Measurements from ENCODE around the gene CPEB4. TPM values are rescaled to one million over a fixed set of nuclear protein-coding genes. Genes with fewer than 3 reads are reported as not detected.
A peak's percentile ranks its signal among the peaks of the same experiment; 100 is the strongest.

CPEB4 gene
- polyA plus RNA-seq, 12 donors: 13.5 to 61.8 (median 31.7) TPM

DNA sequence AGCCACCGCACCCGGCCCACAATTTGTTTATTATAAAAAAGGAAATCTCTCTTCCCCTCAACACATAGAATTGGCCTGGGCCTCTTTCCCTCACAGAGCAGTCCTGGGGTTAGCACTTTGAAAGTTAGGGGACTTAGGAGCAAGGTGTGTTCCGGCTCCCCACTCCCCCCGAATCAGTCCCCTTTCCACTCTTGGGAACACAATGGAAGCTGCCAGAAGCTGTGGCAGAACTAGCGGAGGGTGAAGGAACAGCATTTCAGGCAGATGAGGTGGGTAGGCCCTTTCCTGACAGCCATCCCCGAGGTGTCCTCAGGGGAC, 84.4 kb downstream of the CPEB4 start:
- no peak for DNase-seq

DNA sequence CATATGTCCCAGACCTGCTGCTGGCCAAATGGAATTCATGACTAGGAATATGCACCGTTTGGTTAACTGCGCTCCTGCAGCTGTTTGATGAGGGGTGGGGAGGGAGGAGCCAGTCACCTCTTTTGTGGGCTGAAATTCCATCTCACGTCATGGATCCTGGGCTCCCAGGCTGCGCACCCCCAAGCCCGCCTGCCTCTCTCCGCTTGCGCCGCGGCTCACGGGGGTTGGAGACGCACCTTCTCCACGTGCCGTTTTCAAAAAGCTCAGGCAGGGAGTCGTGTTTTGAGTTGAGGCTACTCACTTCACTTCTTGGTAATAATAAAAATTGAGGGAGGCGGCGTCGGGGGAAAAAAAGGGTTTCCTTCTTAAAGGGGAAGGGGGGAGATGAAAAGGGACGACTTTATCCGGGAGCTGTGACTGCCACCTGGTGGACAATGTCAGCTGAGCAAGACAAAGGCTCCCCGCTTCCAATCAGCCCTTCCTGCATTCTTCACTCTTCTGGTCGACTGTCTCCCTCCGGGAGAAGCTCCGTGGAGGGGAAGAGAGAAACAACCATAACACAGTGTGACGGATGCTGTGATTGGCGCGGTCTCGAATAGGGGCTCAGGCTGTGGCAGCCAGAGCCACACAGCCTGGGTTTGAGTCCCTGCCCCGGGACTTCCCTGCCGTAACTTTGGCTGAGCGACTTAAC, 84.9 kb downstream of the CPEB4 start:
- peak; percentile 87 for DNase-seq

GRCh38 chr5:173973616-173973969, 85.4 kb downstream of the CPEB4 start:
- DNase-seq: no peak

GRCh38 chr5:173974688-173975239, 86.6 kb downstream of the CPEB4 start:
- no peak for DNase-seq

DNA sequence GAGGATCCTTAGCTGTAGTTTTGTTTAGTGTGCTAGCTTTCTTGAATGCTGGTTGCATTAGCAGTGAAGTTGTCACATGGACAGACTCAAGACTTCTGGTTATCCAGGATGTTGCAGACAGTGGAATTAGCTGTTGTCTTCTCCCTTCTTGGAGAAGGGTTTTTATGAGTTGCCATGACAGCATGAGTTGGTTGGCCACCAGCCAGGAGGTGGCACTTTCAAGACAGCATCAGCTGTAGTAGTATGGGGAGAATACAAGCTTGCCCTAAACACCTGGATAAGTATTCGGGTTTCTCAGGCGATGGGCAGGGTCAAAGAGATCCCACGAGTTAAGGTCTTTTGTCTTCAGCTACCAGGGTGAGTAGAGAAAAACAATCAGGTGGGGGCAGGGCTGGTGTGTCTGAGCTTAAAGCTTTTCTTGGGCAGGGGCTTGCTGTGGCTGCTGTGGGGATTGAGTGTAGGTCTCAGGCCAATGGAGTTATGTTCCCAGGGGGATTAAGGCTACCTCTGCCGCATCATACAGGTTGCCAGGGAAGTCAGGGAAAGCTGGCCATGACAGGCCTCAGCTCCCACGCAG, 93.1 kb downstream of the CPEB4 start:
- no peak for DNase-seq

GRCh38 chr5:173984218-173984617, 96.1 kb downstream of the CPEB4 start:
- DNase-seq: no peak

DNA sequence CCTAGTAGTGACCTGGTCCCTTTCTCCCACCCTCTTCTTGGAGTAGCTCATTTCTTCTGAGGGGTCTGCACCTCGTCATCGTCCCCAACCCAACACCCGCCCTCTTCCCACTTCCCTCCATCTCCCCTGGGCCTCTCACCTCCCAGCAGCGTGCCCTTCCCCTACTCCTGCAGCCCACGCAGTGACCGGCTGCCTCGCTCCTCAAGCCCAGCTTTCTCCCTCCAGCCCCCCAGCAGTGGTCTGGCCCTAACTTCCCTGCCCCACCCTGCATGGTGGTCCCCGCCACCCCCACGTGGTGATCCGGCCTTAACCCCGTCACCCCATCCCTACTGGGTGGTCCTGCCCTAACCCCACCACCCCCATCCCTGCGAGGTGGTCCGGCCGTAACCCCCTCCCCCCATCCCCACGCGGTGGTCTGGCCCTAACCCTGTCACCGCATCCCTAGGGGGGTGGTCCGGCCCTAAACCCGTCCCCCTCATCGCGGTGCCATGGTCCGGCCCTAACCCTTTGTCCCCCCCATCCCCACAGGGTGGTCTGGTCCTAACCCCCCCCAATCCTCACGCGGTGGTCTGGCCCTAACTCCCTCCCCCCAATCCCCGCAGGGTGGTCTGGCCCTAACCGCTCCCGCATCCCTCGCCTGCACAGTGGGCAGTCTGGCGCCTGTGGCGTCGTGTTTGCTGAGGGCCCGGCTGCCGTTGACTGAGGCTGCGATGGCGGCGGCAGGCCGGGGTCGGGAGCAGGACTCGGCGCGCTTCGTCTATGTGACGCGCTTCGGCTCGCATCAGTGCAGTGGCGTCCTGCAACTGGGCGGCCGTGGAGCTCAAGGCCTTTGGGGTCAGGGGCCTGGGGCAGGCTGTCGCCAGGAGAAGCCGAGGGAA, 100.6 kb downstream of the CPEB4 start, which contains the start of gene C5orf47:
C5orf47 (plus strand) TSS at position 617 of the 878 bp plus-strand sequence; CDS start at position 711, 94 bp downstream.
- no peak for DNase-seq

- no peak for DNase-seq
Observed at GRCh38 chr5:173989432-173990082, 101.4 kb downstream of the CPEB4 start.

GRCh38 chr5:173997331-173997730, 109.2 kb downstream of the CPEB4 start:
- DNase-seq: no peak

DNA sequence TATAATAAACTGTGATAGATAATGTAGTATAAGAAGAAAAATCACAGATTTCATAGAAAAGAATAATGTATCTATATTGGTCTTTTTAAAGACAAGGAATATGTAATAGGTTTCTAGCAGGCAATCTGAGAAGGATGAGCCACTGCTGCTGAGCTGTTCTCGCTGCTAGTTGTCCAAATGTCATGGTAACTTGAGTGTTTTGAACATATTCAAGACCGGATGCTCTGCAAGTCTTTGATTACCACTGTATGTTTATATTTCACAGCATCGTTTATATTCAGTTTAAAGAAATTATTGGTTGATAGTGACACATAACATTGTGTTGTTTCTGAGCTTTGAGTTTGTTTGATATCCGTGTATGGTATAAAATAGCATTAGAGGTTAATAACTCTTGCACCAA, 110.4 kb downstream of the CPEB4 start:
- DNase-seq: no peak

- DNase-seq: no peak
Observed at GRCh38 chr5:174000076-174000475, 111.9 kb downstream of the CPEB4 start.

GRCh38 chr5:174003795-174004194, 115.6 kb downstream of the CPEB4 start:
- no peak for DNase-seq

DNA sequence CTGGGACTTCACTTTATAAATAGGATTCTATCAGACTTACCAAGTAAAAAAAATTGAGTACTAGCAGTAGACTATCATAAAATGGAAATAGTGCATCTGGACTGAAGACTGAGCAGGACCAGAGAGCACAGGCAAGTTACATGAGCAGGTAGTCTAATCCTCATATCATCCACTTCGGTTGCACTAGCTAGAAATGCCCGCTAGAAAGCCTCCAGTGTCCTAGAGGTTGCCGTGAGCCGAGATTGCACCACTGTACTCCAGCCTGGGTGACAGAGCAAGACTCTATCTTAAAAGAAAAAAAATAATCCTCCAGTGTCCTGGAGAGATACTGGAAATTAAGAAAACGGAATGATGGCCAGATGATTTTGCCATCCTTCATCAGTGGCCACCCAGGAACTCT, 120.8 kb downstream of the CPEB4 start:
- DNase-seq: no peak

DNA sequence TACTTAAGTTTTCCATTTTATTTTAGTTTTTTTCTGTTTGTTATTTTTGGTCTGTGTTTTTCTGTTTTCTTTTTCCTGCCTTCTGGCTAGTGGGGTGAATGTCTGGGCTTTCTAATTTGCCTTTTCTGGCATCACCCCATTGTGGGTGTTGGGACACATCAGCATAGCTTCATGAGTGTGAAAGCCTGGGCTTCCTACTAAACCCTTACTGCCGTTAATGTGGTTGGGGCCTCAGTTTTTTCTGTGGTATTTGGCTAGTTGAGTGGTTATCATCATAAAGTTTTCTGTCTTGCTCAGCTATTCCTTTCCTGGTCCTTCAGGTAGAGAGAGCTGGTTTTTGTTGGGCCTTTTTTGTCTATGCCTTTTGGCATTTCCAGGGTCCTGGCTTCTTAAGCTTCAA, 122.2 kb downstream of the CPEB4 start:
- no peak for DNase-seq

GRCh38 chr5:174011441-174011840, 123.3 kb downstream of the CPEB4 start:
- DNase-seq: no peak

Other genes with a start within 250 kb of the CPEB4 start
- gene C5orf47, start 100.8 kb downstream of the CPEB4 start, polyA plus RNA-seq (ENCODE audit: insufficient read length in 12 of 12): under 1 TPM in 3 of 12 donors, not detected in 9; 0.04 to 0.11 (median 0.09) TPM
- 10 to 100 TPM in 1 of 12 donors, 1 to 10 TPM in 2, under 1 TPM in 6, not detected in 3; 0.15 to 10.2 (median 0.20) TPM for gene NSG2, start 157.4 kb downstream of the CPEB4 start, polyA plus RNA-seq (ENCODE audit: insufficient read length in 12 of 12)